Fibroblast of skin of back (primary cell): Measurements from ENCODE around the gene FBN1.

ENCODE experiments used
- DNase-seq: peaks from one replicate; pipeline ENCODE4 v3.0.0-alpha.2; 2013

Gene FBN1

GRCh38 chr15:48392356-48392755 lies 253.2 kb downstream of the FBN1 start:
- DNase-seq, result peak; percentile 49

- no peak for DNase-seq
Measured at GRCh38 chr15:48391950-48392349, 253.6 kb downstream of the FBN1 start.

DNA sequence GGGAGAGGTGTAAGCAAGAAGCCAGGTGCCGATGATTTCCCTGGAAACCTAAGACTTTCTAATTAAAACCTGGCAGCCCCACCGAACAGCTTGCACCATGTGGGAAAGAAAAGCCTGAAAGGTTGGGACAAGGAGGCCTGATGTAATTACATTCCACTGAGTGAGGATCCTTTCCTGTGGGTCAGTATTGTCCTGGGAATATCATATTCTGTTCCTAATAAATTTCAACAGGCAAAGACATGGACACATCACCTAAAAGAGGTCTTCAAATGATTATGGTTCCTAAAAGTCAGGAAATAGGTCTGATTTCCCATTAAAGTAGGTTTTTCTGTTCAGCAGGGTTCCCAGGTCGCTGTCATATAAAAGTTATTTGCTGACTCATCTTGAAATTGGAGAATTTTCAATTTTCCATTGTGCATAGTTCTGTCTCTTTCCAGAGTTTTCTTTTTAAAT lies 255.8 kb downstream of the FBN1 start:
- peak; percentile 81 for DNase-seq

DNA sequence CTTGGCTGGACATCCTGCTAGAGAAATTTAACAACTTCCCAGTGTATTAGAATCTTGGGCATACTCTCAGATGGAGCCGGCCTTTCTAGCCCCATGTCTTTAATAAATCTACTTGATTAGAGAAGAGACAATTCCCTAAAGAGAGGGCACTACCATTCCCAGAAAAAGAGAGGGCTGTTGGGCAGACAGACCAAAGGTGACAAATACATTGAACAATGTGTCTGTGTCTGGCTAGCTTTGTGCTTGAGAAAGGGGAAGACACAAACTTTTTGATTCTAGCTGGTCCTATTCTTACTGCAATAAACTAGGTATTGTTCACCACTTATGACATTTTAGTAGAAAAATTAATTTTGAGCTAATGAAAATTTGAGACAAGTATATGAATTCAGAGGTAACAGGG lies 256.6 kb downstream of the FBN1 start:
- peak; percentile 67 for DNase-seq

DNA sequence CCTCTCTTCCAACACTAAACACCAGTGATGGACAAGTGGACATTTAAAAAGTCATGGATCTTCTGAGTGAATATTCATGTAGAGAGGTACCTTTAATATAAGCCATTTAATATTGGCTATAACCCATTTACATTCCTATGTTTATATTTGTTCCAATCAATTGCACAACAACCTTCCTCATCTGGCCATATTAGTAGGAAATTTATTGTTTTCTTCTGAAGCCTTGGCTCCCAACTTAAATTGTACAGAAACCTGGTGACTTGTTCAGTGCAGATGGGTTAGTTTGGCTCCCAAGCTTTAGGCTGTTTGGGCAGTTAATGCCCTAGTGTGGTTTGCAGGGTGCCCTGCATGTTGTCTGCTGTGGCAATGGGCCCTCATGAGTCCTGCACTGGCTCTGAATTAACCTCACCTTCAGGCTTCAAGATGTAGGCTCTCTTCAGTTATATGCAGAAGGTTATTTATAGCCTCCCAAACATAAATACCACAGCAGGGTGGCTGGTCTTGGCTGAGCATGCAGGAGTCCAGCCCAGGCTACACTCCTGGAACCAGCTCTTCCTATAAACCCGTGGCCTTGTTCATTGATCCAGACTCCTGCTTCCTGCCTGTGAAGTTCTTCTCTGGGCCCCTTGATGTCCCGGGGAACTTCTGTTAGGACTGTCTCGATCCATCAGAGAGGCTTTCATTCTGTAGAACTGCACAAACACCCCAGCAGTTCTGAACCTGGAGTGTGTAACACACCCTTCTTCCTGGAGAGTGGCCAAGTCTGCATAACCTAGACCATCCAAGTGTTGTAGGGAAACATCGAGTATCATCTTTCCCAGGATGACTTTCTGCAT lies 257.3 kb downstream of the FBN1 start:
- peak; percentile 73 for DNase-seq

GRCh38 chr15:48385031-48385830 lies 260.3 kb downstream of the FBN1 start:
- DNase-seq, result peak; percentile 98

DNA sequence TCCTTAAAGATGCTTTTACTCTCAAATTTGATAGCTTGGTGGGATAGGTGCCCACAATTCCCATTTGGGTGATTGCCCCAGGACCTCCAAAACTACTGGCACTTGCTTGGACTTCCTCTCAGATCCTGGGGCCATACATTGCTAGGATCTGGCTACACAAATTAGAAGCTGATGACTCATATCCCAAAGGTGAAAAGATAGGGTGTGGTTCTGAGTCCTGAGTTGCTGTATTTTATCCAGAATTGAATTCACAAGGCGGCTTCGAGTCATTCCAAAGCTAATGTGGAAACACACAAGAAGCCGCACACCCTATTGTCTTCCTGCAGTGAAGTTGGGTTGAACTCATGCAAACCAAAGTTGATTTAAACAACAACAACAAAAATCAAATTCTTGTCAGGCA lies 260.9 kb downstream of the FBN1 start:
- no peak for DNase-seq

DNA sequence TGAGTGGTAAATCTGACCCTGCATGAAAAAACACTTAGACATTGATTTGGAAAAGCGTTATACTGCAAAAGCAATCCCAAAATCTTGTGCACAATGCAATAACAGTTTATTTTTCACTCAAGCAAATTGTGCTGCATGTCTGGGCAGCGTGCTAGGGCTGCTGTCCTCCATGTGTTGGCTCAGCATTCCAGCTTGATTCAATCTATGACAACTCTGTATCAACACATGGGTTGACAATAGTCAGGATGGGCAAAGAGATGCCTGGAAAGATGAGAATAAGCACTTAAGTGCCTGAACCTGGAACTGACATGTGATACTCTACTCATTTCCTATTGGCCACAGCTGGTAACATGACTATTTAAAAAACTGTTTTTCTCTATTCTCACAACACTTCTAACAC lies 262.5 kb downstream of the FBN1 start:
- no peak for DNase-seq

GRCh38 chr15:48381861-48382260 lies 263.6 kb downstream of the FBN1 start:
- no peak for DNase-seq

- no peak for DNase-seq
Measured at GRCh38 chr15:48380198-48380597, 265.3 kb downstream of the FBN1 start.

DNA sequence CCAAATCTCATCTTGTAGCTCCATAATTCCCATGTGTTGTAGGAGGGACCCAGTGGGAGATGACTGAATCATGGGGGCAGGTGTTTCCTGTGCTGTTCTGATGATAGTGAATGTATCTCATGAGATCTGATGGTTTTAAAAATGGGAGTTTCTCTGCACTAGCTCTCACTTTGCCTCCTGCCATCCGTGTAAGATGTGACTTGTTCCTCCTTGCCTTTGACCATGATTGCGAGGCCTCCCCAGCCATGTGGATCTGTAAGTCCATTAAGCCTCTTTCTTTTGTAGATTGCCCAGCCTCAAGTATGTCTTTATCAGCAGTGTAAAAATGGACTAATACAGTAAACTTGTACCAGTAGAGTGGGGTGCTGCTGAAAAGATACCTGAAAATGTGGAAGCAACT lies 269.7 kb downstream of the FBN1 start:
- DNase-seq, result no peak

DNA sequence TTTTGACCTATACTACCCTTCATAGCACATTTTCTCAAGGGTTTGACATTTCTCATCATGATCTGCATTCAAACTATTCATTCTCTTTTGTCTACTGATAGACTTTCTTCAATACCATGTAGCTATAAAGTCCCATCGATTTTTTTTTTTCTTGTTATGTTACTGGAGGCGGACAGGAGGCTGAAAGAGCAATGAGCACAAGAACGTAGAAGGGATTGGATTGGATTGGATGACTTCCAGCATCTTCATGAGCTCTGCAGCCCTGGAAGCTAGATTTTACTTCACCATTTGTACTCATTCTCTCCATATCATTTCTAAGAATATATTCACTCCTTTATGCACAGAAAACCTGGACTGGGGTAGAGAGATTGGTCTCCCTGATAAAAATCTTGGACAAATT lies 271.0 kb downstream of the FBN1 start:
- DNase-seq, result no peak

DNA sequence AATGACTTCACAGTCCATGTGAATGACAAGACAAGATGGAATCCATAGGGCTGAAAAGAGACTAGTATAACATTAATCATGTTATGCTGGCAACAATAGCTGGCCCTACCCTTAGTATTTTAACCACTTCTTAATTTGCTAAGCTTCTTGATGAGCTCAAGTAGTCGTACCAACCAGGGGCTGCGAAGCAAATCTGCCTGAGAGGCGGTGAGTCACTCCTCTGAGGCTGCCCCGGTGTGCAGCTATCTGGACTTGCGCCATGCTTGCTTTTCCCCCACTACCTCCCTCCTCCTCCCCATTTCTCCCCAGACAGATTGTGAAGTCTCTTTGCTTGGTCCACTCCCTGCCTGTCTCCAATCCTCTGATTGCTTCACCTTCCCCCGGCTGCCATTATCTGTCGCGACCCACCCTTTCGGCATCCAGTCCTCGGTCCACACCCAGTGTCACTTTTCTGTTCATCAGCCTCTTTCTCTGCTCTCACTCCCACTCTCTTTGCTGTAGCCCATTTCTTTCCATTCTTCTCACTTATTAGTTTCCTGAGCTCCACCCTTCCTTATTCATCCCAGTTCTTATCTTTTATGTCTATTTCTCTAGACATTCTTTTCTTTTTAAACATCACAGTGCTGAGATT lies 271.6 kb downstream of the FBN1 start:
- peak; percentile 92 for DNase-seq

DNA sequence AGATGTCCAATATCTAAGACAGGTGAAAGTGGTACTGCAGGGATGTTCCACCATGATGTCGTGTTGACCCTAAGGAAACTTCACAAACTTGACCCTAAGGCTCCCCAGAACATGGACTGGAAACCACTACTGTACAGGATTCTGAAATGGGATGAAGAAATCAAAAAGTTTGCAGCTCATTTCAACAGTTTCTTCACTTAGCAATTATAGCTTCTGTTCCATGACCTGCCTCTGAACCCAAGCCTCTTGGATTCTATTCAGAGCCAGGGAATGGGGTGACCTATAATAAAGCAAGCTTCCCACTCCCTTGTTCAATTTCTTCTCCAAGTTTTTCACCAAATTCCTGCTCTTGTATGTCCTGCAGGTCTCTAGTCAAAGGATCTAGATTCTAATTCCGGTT lies 273.5 kb downstream of the FBN1 start:
- no peak for DNase-seq

DNA sequence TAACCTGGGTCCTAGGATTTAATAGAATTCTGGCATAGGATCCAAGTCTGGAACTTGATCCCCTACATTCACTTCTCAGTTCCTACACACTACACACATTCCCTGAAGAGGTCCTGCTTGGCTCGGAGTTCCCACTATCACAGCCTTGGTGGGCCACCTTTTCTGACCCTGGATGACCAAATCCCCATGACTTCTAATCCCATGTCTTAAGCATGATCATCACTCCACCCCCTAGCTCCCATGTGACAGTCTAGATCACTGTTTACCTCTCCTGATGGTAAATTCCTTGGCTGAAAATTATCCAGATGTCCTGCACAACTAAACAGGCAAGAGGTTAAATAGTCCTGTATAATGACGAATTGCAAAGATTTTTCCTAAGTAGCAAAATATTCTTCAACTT lies 274.0 kb downstream of the FBN1 start:
- no peak for DNase-seq

- peak; percentile 44 for DNase-seq
Measured at GRCh38 chr15:48370460-48370859, 275.0 kb downstream of the FBN1 start.

GRCh38 chr15:48367483-48367882 lies 278.0 kb downstream of the FBN1 start:
- DNase-seq, result peak; percentile 36

DNA sequence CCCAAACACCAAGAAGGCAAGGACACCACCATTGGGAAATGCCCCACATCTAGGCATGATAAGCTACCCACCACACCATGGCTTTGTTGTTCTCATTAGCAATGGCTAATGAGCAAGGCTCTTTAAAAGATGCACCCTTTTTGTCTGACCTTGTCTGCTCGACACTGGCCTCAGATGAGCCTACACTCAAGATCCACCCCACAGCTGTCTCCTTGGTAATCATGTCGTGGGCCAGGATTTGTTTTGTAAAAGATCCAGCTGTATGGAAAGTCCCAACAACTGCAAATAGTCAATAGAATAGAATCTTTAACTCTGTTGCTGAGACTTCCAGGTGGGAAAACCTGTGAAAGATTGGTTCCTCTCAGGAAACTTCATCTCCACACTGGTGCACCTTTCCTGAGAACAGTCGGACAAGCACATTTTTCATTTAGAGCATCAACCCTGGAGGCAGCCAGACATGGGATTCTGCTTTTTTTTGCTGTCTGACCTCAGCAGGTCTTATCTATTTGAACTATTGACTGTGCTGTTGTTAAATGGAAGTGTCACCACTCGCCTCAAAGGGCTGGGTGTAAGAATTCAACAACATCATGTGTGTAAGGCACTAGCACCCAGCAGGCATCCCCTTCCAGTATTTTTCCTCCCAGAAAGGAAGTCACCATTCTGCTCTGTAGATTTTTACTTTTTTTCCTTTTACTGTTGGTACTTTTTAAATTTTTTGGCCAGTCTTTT lies 278.8 kb downstream of the FBN1 start:
- DNase-seq, result peak; percentile 18

DNA sequence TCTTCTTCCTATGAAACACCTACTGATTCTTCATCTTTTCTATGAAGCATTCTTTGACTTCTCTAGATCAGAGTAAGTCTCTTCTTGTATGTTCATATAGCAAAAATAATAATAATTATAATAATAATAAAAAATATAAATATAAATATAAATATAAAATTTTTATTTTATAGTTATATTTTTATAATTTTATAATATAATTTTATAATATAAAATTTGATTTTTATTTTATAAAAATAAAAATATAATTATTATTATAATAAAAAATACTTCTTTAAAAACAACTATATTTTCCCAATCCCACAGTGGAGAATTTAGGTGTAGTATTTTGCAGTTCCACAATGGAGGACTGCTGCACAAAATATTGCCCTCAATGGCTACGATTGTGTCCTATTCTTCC lies 279.9 kb downstream of the FBN1 start:
- no peak for DNase-seq

DNA sequence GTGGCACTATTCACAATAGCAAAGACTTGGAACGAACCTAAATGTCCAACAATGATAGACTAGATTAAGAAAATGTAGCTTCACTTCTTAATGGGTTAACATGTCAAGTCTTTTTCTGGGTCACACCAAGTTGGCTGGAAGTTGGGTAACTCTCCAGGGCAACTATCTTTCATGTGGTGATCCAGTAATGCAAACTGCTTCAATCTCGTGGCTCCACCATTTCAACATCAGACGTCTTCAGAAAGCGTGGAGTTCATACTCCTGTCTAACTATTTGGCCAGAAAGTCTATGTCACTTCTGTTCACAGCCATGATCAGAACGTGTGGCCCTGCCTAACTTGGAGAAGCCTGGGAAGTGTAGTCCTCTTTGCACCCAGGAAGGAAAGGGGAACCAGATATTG lies 282.0 kb downstream of the FBN1 start:
- DNase-seq, result no peak

- peak; percentile 80 for DNase-seq
Measured at GRCh38 chr15:48361685-48362084, 283.8 kb downstream of the FBN1 start.

- DNase-seq, result peak; percentile 75
Measured at GRCh38 chr15:48360841-48361240, 284.7 kb downstream of the FBN1 start.
